Testis (tissue), 2 donors: ENCODE results near the gene AMOTL1.

Source experiments
- CTCF ChIP-seq, 3 experiments: fragments of 450-650 bp in 2 of 3; fragments of 200-600 bp in 1 of 3; sonication (generic) in 1 of 3; IDR thresholded peaks; one replicate each; pipeline ENCODE4 v1.5.1; 2016 to 2019; ENCODE audit warnings: antibody characterized with exemption in 3 of 3, mild to moderate bottlenecking in 2 of 3, moderate library complexity in 1 of 3
- POLR2A ChIP-seq: fragments of 450-650 bp; IDR thresholded peaks from one replicate; pipeline ENCODE4 v1.6.1; 2017; ENCODE audit warnings: antibody characterized with exemption, mild to moderate bottlenecking, moderate library complexity

- TF ChIP-seq CTCF (IDR thresholded peaks at IDR 0.05) (no peak), POLR2A (no peak)
These were observed 108.7 kb downstream of the AMOTL1 start for GRCh38 chr11:94876645-94877442.
